OCI-LY1 (cell line): ENCODE results near the gene RPP14.
"Not testable (repeated sequence)": the region's sequence is repeated elsewhere in the genome, so short reads cannot be mapped to it uniquely, and the experiment has no call there.

ENCODE experiments used
- H2AFZ ChIP-seq: fragments of 200-600 bp; sonication (generic), shearing (Covaris generic); 2 replicates; pipeline ENCODE4 v1.6.0; 2014; ENCODE audit warnings: antibody characterized with exemption, mild to moderate bottlenecking, low read length
- H3F3A ChIP-seq: fragments of 200-600 bp; sonication (generic), shearing (Covaris generic); 2 replicates; pipeline ENCODE4 v1.6.0; 2014; ENCODE audit warnings: mild to moderate bottlenecking, antibody characterized with exemption, low read length, moderate library complexity; ENCODE audit not compliant: insufficient read depth
- H3K27ac ChIP-seq: fragments of 200-600 bp; sonication (generic); 2 replicates; pipeline ENCODE4 v1.5.1; 2014; ENCODE audit warnings: low read length, mixed run types, mild to moderate bottlenecking, low read depth; ENCODE audit not compliant: poor library complexity, severe bottlenecking
- H3K27me3 ChIP-seq: fragments of 200-600 bp; sonication (generic); 2 replicates; pipeline ENCODE4 v1.6.0; 2014; ENCODE audit warnings: antibody characterized with exemption, mild to moderate bottlenecking, low read length, moderate library complexity; ENCODE audit not compliant: insufficient read depth
- H3K36me3 ChIP-seq: fragments of 200-600 bp; sonication (generic); 2 replicates; pipeline ENCODE4 v1.6.1; 2014; ENCODE audit warnings: mild to moderate bottlenecking, antibody characterized with exemption, low read length, moderate library complexity, mixed read lengths; ENCODE audit not compliant: insufficient read depth
- H3K4me1 ChIP-seq: fragments of 200-600 bp; sonication (generic); 2 replicates; pipeline ENCODE4 v1.5.1; 2014; ENCODE audit warnings: mild to moderate bottlenecking, low read length, moderate library complexity; ENCODE audit not compliant: insufficient read depth, severe bottlenecking
- H3K4me2 ChIP-seq: fragments of 200-600 bp; sonication (generic), shearing (Covaris generic); 2 replicates; pipeline ENCODE4 v1.6.1; 2014; ENCODE audit warnings: low read length
- H3K4me3 ChIP-seq: fragments of 200-600 bp; sonication (generic); 2 replicates; pipeline ENCODE4 v1.5.1; 2014; ENCODE audit warnings: low read length, low read depth, mild to moderate bottlenecking, mixed read lengths; ENCODE audit not compliant: poor library complexity, severe bottlenecking
- H3K79me2 ChIP-seq: fragments of 200-600 bp; shearing (Covaris generic); 2 replicates; pipeline ENCODE4 v1.6.1; 2016; ENCODE audit warnings: mixed run types, low read length, mixed read lengths; ENCODE audit not compliant: insufficient read depth
- H3K9ac ChIP-seq: fragments of 200-600 bp; sonication (generic), shearing (Covaris generic); 2 replicates; pipeline ENCODE4 v1.6.1; 2014; ENCODE audit warnings: mild to moderate bottlenecking, low read length, mixed read lengths
- H3K9me2 ChIP-seq: fragments of 200-600 bp; sonication (generic), shearing (Covaris generic); 2 replicates; pipeline ENCODE4 v1.6.1; 2014; ENCODE audit warnings: low read depth, mild to moderate bottlenecking, low read length, mixed read lengths
- H3K9me3 ChIP-seq: fragments of 200-600 bp; shearing (Covaris generic); 2 replicates; pipeline ENCODE4 v1.6.1; 2014; ENCODE audit warnings: low read length, mixed read lengths
- H4K20me1 ChIP-seq: fragments of 200-600 bp; sonication (generic), shearing (Covaris generic); 2 replicates; pipeline ENCODE4 v1.6.0; 2016; ENCODE audit warnings: mild to moderate bottlenecking, low read length; ENCODE audit not compliant: insufficient read depth
- EZH2 ChIP-seq: fragments of 200-600 bp; sonication (generic), shearing (Covaris generic); IDR thresholded peaks from 2 replicates; pipeline ENCODE4 v1.8.0; 2017; ENCODE audit warnings: borderline replicate concordance, mixed run types, mild to moderate bottlenecking, antibody characterized with exemption, low read length, moderate library complexity, mixed read lengths
- TF ChIP-seq, protein P1 (sequence below): fragments of 200-600 bp; sonication (generic), shearing (Covaris generic); IDR thresholded peaks from 2 replicates; pipeline ENCODE4 v1.5.1; 2017; ENCODE audit warnings: mild to moderate bottlenecking, antibody characterized with exemption, low read length, moderate library complexity, mixed read lengths

RPP14 gene

DNA sequence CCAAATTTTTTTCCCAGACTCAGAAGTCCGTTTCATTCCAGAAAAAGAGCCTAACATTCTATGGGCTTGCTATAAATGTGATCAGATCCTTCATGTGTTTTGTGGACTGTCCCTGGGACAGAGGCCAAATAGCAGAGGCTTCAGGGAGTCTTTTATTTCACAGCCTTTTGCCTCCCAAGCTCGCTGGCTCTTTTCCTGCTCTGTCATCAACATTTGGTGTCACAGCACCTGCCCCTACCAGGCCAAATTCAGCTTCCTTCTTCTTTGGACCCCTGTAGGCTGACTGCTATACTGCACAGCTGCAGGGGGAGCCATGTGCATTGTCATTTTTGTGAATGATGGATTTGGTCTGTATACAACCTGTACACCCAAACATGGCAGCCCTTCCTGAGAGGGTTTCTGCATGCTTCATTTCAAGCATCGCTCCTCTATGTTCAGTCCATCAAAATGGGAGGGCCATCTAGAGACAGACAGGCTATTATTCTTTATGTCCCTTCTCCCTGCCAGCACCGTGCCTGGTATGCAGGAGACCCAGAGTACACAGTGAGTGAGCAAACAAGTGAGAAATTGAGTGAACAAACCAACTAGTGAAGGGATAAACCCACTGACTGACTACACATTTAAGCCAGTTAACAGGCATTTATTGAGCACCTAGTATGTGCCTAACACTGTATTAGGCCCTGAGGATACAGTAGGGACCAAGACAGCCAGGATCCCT, 17.9 kb upstream of the RPP14 start:
- no peaks in the 10 kb centered on the region for H3K4me1 ChIP-seq
- H3K27me3 ChIP-seq, result no peaks in the 10 kb centered on the region
- no peaks in the 10 kb centered on the region for H3K9me3 ChIP-seq
- no peak overlapping the region for H3K4me3 ChIP-seq
- H3K27ac ChIP-seq, result no peak overlapping the region
- TF ChIP-seq EZH2, result no peak
- TF ChIP-seq, protein P1, sequence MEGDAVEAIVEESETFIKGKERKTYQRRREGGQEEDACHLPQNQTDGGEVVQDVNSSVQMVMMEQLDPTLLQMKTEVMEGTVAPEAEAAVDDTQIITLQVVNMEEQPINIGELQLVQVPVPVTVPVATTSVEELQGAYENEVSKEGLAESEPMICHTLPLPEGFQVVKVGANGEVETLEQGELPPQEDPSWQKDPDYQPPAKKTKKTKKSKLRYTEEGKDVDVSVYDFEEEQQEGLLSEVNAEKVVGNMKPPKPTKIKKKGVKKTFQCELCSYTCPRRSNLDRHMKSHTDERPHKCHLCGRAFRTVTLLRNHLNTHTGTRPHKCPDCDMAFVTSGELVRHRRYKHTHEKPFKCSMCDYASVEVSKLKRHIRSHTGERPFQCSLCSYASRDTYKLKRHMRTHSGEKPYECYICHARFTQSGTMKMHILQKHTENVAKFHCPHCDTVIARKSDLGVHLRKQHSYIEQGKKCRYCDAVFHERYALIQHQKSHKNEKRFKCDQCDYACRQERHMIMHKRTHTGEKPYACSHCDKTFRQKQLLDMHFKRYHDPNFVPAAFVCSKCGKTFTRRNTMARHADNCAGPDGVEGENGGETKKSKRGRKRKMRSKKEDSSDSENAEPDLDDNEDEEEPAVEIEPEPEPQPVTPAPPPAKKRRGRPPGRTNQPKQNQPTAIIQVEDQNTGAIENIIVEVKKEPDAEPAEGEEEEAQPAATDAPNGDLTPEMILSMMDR, result peak; percentile 38; the same call in 1 of the 2 replicates
- no peaks in the 10 kb centered on the region for H3K79me2 ChIP-seq
- no peaks in the 10 kb centered on the region for H4K20me1 ChIP-seq
- no peaks in the 10 kb centered on the region for H3F3A ChIP-seq
- H3K36me3 ChIP-seq, result peaks cover 5% of the 10 kb centered on the region; the same call in 1 of the 2 replicates
- H3K4me2 ChIP-seq, result no peak overlapping the region
- no peak overlapping the region for H2AFZ ChIP-seq
- H3K9ac ChIP-seq, result no peak overlapping the region
- H3K9me2 ChIP-seq, result no peaks in the 10 kb centered on the region

DNA sequence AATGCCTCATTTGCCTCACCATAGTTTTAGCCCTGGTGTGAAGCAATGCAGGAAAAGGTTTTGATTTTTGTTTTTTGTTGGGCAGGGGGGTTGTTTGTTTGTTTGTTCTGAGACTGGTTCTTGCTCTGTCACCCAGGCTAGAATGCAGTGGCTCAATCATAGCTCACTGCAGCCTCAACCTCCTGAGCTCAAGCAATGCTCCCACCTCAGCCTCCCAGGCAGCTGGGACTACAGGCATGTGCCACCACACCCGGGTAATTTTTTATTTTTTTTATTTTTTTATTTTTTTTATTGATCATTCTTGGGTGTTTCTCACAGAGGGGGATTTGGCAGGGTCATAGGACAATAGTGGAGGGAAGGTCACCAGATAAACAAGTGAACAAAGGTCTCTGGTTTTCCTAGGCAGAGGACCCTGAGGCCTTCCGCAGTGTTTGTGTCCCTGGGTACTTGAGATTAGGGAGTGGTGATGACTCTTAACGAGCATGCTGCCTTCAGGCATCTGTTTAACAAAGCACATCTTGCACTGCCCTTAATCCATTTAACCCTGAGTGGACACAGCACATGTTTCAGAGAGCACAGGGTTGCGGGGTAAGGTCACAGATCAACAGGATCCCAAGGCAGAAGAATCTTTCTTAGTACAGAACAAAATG, 17.0 kb upstream of the RPP14 start:
- H3K9me2 ChIP-seq, H3K27me3 ChIP-seq, H3K36me3 ChIP-seq, H2AFZ ChIP-seq, H3K9me3 ChIP-seq, H3K79me2 ChIP-seq, H4K20me1 ChIP-seq, H3K4me1 ChIP-seq, H3K27ac ChIP-seq, H3K4me3 ChIP-seq, H3K9ac ChIP-seq, H3F3A ChIP-seq, H3K4me2 ChIP-seq: not testable (repeated sequence)

DNA sequence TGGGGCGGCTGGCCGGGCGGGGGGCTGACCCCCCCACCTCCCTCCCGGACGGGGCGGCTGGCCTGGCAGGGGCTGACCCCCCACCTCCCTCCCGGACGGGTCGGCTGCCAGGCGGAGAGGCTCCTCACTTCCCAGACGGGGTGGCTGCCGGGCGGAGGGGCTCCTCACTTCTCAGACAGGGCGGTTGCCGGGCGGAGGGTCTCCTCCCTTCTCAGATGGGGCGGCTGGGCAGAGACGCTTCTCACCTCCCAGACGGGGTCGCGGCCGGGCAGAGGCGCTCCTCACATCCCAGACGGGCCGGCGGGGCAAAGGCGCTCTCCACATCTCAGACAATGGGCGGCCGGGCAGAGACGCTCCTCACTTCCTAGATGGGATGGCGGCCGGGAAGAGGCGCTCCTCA, 15.6 kb upstream of the RPP14 start:
- H3K27me3 ChIP-seq, H3K4me2 ChIP-seq, H2AFZ ChIP-seq, H3K36me3 ChIP-seq, H3K9ac ChIP-seq, H3F3A ChIP-seq, H3K79me2 ChIP-seq, H3K4me1 ChIP-seq, H3K4me3 ChIP-seq, H3K9me2 ChIP-seq, H3K9me3 ChIP-seq, H3K27ac ChIP-seq, H4K20me1 ChIP-seq: not testable (repeated sequence)

DNA sequence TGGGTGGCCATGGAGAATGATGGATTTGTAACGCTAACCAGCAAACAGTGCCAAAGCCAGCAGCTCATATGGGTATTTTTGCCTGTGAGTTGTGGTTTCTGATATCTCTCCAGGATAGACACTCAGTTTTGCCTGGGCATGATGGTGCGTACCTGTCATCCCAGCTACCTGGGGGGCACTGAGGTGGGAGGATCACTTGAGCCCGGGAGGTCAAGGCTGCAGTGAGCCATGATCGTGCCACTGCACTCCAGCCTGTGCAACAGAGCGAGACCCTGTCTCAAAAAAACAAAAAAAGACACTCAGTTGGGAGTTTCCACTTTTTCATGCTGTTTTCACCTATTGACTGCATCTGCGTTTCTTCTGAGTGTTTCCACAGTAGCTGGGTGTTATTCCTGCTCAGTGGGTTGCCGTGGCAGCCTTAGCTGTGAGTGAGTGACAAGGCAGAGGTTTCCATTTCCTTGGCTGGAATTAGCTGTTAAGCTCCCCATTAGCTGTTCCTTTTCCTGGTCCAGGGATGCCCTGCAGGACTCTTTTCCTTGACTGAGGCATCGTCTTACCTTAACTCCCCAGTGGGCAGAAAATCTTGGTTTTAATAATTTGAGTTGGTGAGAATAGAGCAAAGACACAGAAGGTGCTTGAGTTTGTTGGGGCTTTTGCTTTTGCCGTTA, 14.2 kb upstream of the RPP14 start:
- no peaks in the 10 kb centered on the region for H3F3A ChIP-seq
- no peak overlapping the region for H3K4me2 ChIP-seq
- H3K79me2 ChIP-seq, result no peaks in the 10 kb centered on the region
- H3K27ac ChIP-seq, result no peak overlapping the region
- no peaks in the 10 kb centered on the region for H3K4me1 ChIP-seq
- no peaks in the 10 kb centered on the region for H3K9me2 ChIP-seq
- no peak overlapping the region for H3K9ac ChIP-seq
- no peaks in the 10 kb centered on the region; the same call in 1 of the 2 replicates for H3K9me3 ChIP-seq
- TF ChIP-seq, protein P1, result no peak
- no peak for TF ChIP-seq EZH2
- no peak overlapping the region for H3K4me3 ChIP-seq
- peaks cover 7% of the 10 kb centered on the region; the same call in 1 of the 2 replicates for H3K36me3 ChIP-seq
- H2AFZ ChIP-seq, result no peak overlapping the region
- no peaks in the 10 kb centered on the region for H3K27me3 ChIP-seq
- no peaks in the 10 kb centered on the region for H4K20me1 ChIP-seq
